Type B pancreatic cell (in vitro differentiated cells): ENCODE measurements around the gene LAD1. TPM values are rescaled to one million over a fixed set of nuclear protein-coding genes. Genes with fewer than 3 reads are reported as not detected.
A peak's percentile ranks its signal among the peaks of the same experiment; 100 is the strongest.

Experiments
- DNase-seq: peaks from one replicate; pipeline ENCODE4 v3.0.0; 2021; ENCODE audit warnings: mixed read lengths; ENCODE audit not compliant: unreplicated experiment; ENCODE audit errors: extremely low spot score
- H3K27ac Mint-ChIP-seq: 2 replicates; pipeline ENCODE4 v1.8.0; 2021; ENCODE audit warnings: mild to moderate bottlenecking, mixed read lengths
- H3K27me3 Mint-ChIP-seq: 2 replicates; pipeline ENCODE4 v1.8.0; 2021; ENCODE audit warnings: mixed read lengths
- H3K36me3 Mint-ChIP-seq: 2 replicates; pipeline ENCODE4 v1.8.0; 2021; ENCODE audit warnings: mixed read lengths
- H3K4me1 Mint-ChIP-seq: one replicate; pipeline ENCODE4 v1.8.0; 2021; ENCODE audit warnings: mixed read lengths; ENCODE audit not compliant: unreplicated experiment
- H3K4me3 Mint-ChIP-seq: 2 replicates; pipeline ENCODE4 v1.8.0; 2021; ENCODE audit warnings: mild to moderate bottlenecking, mixed read lengths
- H3K9me3 Mint-ChIP-seq: 2 replicates; pipeline ENCODE4 v1.8.0; 2021; ENCODE audit warnings: mixed read lengths
- CTCF ChIP-seq: fragments of 200-600 bp; sonication (generic); conservative IDR thresholded peaks from 2 replicates; pipeline ENCODE4 v1.5.0; 2021; ENCODE audit warnings: antibody characterized with exemption, mild to moderate bottlenecking
- total RNA-seq: library from RNA; stranded (reverse); gene quantifications from 2 replicates; pipeline ENCODE4 v1.2.1, GENCODE V29; 2021; ENCODE audit warnings: low replicate concordance

LAD1 gene
- total RNA-seq, 1 donor from 2014 or later, result 41.2 TPM

DNA sequence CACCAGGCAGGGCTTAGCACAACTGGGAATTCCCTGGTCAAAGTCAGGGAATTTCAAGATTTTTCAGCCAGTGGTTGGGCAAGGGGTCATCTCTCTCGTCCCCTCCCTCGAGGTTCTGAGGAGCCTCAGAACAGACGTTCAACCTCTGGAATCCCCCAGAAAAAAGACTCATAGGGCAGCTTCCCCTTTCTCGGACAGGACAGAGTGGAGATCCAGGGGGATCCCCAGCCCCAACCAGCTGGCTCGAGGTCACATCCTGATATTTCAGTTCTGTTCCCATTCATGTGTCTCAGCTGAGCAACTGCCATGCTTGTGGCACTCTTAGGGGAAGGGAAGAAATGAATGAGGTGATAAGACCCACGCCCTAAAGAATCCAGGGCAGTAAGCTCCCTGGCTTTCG lies 4.9 kb upstream of the LAD1 start:
- H3K36me3 Mint-ChIP-seq, result no peaks in the 10 kb centered on the region
- no peak for TF ChIP-seq CTCF
- H3K9me3 Mint-ChIP-seq, result no peaks in the 10 kb centered on the region
- no peak overlapping the region for H3K27ac Mint-ChIP-seq
- peaks cover 16% of the 10 kb centered on the region for H3K4me1 Mint-ChIP-seq
- DNase-seq, result no peak
- peaks cover 3% of the 10 kb centered on the region for H3K27me3 Mint-ChIP-seq
- H3K4me3 Mint-ChIP-seq, result no peak overlapping the region

DNA sequence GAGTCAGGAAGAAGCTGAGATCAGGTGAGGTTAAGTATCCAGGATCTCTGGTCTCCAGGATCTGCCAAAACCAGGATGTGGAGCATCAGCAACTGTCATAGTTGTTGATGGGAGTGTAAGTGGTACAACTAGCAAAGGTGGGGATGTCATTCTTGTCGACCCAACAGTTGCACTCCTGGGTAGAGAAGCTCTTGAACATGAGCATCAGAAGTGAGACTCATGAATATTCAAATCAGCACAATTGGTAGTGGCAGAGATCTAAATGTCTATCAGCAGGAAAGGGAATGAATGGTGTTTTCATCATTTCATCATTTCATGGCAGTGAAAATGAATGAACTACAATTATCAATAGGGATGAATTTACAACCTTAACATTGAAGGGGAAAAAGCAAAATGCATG lies 4.2 kb upstream of the LAD1 start:
- no peaks in the 10 kb centered on the region for H3K36me3 Mint-ChIP-seq
- DNase-seq, result no peak
- H3K9me3 Mint-ChIP-seq, result no peaks in the 10 kb centered on the region
- peaks cover 14% of the 10 kb centered on the region for H3K4me1 Mint-ChIP-seq
- H3K4me3 Mint-ChIP-seq, result no peak overlapping the region
- no peak overlapping the region for H3K27ac Mint-ChIP-seq
- TF ChIP-seq CTCF, result no peak
- H3K27me3 Mint-ChIP-seq, result peaks cover 8% of the 10 kb centered on the region

DNA sequence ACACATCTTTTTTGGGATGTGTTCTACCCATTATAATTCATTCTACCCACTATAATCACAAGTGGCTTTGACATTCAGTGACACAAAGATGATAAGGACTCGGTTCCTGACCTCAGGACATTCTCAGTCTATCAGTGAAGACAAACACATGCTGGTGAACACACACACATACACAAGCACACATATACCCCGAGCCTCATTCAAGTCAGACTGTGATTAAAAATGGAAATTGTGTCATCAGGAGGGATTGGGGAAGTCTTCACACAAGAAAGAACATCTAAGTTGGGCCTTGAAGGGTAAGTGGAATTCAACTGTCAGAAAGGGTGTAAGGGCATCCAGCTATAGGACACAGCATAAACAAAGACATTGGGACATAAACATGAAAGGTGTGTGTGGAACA lies 2.6 kb upstream of the LAD1 start:
- Mint-ChIP-seq H3K4me3 (no peak overlapping the region), H3K4me1 (peaks cover 17% of the 10 kb centered on the region), H3K9me3 (no peaks in the 10 kb centered on the region), H3K27me3 (peaks cover 17% of the 10 kb centered on the region), H3K27ac (no peak overlapping the region), H3K36me3 (peaks cover 6% of the 10 kb centered on the region)
- no peak for TF ChIP-seq CTCF
- no peak for DNase-seq

DNA sequence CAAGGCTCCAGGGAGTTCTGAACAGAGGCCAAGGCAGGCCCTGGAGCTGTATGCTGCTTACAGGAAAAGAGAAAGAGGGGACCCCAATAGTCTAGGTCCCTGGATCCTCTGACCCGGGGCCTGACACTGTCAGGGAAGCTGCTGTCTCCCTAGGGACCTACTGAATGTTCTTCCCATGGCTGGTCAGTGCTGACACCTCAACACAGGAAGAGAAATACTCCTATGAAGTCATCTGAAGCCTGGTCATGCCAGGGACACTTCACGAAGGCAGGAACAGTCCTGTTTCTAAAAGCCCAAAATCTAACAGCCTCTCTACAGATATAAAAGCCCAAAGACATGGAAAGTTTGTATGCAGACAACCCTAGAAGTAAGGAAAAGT lies 1.7 kb upstream of the LAD1 start:
- DNase-seq, result no peak
- peak overlapping the region; percentile 82 for H3K4me3 Mint-ChIP-seq
- no peak overlapping the region for H3K27ac Mint-ChIP-seq
- H3K4me1 Mint-ChIP-seq, result peaks cover 22% of the 10 kb centered on the region
- peaks cover 17% of the 10 kb centered on the region for H3K27me3 Mint-ChIP-seq
- TF ChIP-seq CTCF, result no peak
- peaks cover 6% of the 10 kb centered on the region for H3K36me3 Mint-ChIP-seq
- no peaks in the 10 kb centered on the region for H3K9me3 Mint-ChIP-seq

DNA sequence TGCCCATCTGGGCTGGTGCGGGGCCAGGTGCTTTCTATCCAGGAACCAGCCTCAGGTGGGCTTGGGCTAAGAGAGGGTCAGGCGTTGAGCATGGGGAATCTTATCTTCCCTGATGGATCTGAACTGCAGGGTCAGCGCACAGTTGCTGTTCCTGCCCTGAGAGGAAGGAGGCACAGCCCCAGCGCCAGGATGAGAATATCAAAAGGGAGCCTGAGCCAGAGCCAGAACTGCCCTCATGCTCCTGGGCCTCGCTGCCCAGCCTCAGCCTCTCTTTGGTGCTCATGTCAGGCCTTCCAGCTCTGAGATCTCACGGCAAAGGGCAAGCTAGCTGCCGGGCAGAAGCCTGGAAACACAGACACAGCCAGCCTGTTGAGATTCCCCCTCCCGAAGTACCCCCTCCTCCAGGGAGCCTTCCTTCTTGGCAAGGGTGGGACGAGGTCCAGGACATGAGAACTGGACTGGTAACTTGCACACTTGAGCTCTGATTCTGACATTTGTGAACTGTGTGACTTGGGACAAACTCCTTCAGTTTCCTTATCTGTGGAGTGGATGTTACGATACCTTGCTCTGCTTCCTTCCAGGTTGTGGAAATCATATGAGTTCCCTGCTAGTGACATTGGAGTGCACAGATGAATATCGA lies 1.2 kb upstream of the LAD1 start:
- no peak for DNase-seq
- Mint-ChIP-seq H3K27ac (peak overlapping the region; percentile 90), H3K27me3 (peaks cover 17% of the 10 kb centered on the region), H3K9me3 (no peaks in the 10 kb centered on the region), H3K4me1 (peaks cover 22% of the 10 kb centered on the region), H3K4me3 (peak overlapping the region; percentile 82), H3K36me3 (peaks cover 6% of the 10 kb centered on the region)
- no peak for TF ChIP-seq CTCF
